Inflammatory macrophage (primary cell): ENCODE results near the gene NAGA.
"Not testable (repeated sequence)": the region's sequence is repeated elsewhere in the genome, so short reads cannot be mapped to it uniquely, and the experiment has no call there.

ENCODE experiments used
- DNase-seq, 2 donors: peaks; one replicate each; pipeline ENCODE4 v3.0.0-alpha.2; 2020 to 2022
- total RNA-seq, 18 experiments: gene quantifications; one replicate each; lab custom pipeline; 2026; ENCODE audit warnings: mixed read lengths in 6 of 18, inconsistent platforms in 2 of 18; lab: John Stamatoyannopoulos, UW

Gene NAGA
- 90.9 to 302 (median 207) reads per million in 18 experiments for total RNA-seq

GRCh38 chr22:42070517-42071422 is at the start of gene NAGA:
NAGA (minus strand) TSS chr22:42070812; CDS start chr22:42070297, 515 bp downstream.
- DNase-seq, result peak; percentile 98

DNA sequence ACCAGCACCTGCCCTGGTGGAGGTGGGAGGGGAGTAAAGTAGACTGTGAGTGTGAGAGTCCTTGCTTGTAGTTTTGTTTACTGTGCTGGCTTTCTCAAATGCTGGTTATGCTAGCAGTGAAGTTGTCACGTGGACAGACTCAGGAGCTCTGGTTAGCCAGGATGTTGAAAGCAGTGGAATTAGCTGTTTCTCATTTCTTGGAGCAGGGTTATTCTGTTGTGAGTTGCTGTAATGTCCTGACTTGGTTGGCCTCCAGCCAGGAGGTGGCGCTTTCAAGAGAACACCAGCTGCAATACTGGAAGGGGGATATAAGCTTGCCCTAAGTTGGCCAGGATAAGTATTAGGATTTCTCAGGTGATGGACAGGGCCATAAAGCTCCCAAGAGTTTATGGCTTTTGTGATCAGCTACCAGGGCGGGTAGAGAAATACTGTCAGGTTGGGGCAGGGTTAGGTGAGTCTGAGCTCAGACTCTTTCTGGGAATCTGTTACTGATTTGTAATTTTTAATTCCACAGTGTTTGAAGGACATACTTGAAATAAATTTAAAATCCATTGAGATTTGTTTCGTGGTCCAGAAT is 46.3 kb upstream of the NAGA start:
- no peak for DNase-seq

GRCh38 chr22:42115420-42115830 is 44.8 kb upstream of the NAGA start:
- not testable (repeated sequence) for DNase-seq

- peak; percentile 9 to 17 for DNase-seq
These were observed 44.1 kb upstream of the NAGA start for GRCh38 chr22:42114721-42115120.

DNA sequence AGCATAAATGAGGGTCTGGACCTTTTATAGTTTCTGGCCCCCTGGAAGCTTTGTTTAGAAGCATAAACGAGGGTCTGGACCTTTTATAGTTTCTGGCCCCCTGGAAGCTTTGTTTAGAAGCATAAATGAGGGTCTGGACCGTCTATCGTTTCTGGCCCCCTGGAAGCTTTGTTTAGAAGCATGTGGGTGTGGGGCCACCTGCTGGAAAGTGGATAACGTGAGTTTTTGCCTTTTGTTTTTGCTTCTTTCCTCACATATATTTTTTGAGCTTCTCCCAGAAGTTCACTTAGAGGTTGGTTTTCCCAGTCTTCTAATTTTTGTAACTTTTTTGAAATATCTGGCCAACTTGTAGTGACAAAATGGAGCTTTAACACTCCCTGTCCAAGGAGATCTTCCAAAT is 42.2 kb upstream of the NAGA start:
- not testable (repeated sequence) for DNase-seq

GRCh38 chr22:42111798-42112197 is 41.2 kb upstream of the NAGA start:
- no peak for DNase-seq

- no peak for DNase-seq
These were observed 38.2 kb upstream of the NAGA start for GRCh38 chr22:42108848-42109247.

DNA sequence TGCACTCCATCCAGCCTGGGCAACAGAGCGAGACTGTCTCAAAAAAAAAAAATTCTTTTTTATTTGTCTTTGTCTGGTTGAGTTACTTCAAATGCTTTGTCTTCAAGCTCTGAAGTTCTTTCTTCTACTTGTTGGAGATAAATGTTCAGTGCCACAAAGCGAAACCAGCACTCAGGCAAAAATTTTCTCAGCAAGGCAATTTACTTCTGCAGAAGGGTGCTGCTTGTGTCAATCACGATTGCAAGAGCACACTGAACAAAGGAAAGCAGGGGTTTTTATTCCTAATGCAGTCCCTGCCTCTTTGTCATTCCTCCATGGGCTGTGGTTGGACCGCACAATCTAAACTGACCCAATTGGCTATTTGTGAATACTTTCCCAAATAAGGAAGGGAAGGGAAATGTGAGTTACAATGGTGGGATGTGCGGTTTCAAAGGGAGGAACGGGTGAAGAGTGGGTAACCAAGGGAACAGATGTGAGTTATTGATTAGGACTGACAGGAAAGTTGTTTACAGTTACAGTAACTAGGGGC is 33.8 kb upstream of the NAGA start:
- DNase-seq, result not testable (repeated sequence)

- no peak for DNase-seq
These were observed 30.6 kb upstream of the NAGA start for GRCh38 chr22:42101199-42101598.

- no peak for DNase-seq
These were observed 20.8 kb upstream of the NAGA start for GRCh38 chr22:42091455-42091782.

DNA sequence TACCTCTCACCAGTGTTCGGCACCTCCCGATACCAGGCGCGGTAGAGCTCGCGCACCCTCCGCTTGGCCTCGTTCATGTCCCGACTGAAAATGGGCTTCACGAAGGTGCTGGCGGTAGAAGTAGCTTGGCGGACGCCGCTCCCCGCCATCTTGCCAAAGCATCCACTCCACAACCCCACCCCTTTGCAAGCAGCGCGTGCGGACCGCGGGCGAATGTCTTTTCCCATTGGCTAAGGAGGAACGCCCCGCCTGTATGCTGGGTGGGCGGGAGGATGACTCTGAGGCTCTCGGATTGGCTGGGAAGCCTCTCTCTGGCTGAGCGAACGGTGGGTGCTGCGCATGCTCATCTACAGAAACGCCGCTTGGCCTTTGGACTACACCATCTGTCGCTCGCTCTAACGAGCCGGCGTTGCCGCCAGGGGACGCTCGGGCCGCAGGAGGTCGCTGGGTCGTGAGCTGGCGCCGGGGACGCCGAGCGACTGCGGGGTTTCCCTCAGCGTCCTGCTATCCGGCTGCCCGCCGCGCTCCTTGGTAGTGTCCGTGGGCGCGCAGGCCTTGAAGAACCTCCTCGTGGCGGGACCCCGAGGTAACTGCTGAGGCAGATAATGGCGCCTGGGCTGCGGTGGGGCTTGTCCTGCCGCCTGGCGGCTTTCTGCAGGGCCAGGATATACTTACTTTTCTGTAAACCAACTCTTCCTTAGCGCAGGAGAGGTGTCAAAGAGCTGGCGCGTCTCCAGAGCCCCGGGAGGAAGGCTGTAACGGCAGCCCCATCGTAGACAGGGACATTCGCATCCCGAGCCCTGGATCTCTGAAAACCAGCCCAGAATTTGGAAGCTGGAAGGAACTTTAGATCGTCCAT is 20.2 kb upstream of the NAGA start, which contains the start of gene NDUFA6:
TSS of gene NDUFA6 (minus strand) at position 177 of the 859 bp plus-strand sequence. CDS start at position 149, 28 bp downstream.
- DNase-seq, result peak; percentile 100

DNA sequence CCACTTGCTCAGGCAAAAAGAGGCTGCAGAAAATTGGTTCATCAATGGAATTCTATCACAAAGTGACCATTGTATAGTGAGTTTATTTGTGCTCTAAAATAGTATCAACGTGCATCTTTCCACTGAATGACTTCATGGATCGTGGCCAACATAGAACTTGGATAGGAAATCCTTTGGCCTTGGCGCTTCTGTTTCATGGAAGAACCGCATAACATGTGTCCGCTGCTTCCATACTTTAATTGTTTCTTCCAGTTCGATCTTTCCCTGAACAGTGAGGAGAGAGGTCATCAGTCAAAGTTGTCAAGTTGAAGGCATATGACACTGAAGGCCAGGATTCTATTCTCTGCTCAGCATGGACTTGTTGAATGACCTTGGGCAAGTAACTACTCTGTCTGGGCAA is 15.4 kb upstream of the NAGA start:
- no peak for DNase-seq

GRCh38 chr22:42084874-42085273 is 14.3 kb upstream of the NAGA start:
- DNase-seq, result no peak

GRCh38 chr22:42083119-42083518 is 12.5 kb upstream of the NAGA start:
- no peak for DNase-seq

- peak; percentile 21 to 49 for DNase-seq
These were observed 9.7 kb upstream of the NAGA start for GRCh38 chr22:42080287-42080686.

DNA sequence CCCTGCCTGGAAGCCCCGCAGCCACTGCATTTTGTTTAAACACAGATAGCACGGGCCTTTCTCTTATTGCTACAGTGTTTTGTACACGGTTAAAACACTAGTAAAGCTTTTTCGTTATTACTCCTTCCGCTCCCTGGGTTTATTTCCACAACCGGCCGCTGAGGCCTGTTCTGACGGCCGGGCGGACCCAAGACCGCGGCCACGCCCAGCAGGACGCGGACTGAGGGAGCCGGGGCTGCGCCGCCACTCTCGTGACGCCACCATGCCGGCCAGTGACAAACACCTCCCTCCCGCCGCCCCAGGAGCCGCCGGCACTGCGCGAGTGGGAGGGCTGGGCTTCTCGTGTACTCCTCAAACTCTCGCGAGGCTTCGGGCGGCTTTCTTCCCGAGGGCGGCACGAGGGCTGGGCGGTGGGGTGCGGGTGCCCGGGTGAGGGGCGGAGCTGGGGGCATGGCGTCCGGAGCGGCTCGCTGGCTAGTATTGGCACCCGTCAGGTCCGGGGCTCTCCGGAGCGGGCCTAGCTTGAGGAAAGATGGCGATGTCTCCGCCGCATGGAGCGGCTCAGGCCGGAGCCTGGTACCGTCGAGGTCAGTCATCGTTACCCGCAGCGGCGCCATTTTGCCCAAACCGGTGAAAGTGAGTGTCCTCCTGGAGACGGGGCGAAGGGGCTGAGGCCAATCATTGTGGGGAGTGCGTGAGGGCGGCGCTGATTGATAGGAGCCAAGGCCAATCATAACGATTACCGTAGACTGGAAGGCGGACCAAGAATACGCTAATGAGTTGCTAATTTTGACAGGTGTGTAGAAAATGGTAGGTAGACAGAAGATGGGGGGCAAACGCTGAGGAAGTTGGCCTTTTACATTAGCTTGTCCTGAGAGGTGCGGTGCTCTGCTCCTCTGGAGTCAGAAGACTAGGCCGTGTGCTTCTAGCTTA is 9.0 kb upstream of the NAGA start, which contains the start of gene SMDT1:
TSS of gene SMDT1 (plus strand) at position 382 of the 933 bp plus-strand sequence. CDS start at position 451, 69 bp downstream.
- peak; percentile 99 for DNase-seq

GRCh38 chr22:42078469-42079318 is 8.1 kb upstream of the NAGA start:
- no peak for DNase-seq

- DNase-seq, result no peak
These were observed 7.0 kb upstream of the NAGA start for GRCh38 chr22:42077486-42078125.

- no peak for DNase-seq
These were observed 6.3 kb upstream of the NAGA start for GRCh38 chr22:42076764-42077485.
